ENCODE data around the gene MAJIN. TPM values are rescaled to one million over a fixed set of nuclear protein-coding genes. Genes with fewer than 3 reads are reported as not detected.
"Not testable (repeated sequence)": the region's sequence is repeated elsewhere in the genome, so short reads cannot be mapped to it uniquely, and the experiment has no call there.

Gene MAJIN
- total RNA-seq, 1 experiment from 2014 or later: not detected

DNA sequence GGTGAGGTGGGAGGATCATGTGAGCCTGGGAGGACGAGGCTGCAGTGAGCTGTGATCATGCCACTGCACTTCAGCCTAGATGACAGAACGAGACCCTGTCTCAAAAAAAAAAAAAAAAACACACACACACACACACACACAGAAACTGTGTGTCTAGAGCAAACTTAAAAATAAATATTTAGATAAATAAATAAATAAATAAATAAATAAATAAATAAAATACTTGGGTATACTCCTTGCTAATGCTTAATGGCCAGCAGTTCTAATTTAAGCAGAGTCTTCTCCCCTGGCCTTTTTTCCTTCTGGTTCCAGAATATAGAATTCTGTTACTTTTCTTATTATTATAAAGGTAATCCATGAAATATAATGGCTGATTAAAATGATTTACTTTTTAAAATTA, 37.0 kb upstream of the MAJIN start:
- no peak overlapping the region for H3K4me3 ChIP-seq (ENCODE audit: low read depth, low read length, poor library complexity, severe bottlenecking)
- no peak for TF ChIP-seq CTCF (conservative IDR thresholded peaks at IDR 0.05; ENCODE audit: low read depth, low read length)
- no peak for TF ChIP-seq EZH2 (IDR thresholded peaks at IDR 0.05; ENCODE audit: borderline replicate concordance, low read depth, low read length, poor library complexity, severe bottlenecking)
- intact Hi-C loops (cut with micrococcal nuclease; ENCODE audit: unreplicated experiment): no loop called here
- H3K4me1 ChIP-seq (ENCODE audit: insufficient read depth, low read length, poor library complexity, severe bottlenecking): no peaks in the 10 kb centered on the region
- CTCF ChIA-PET: no interaction called here
- BruUV-seq (replicated peaks): no TSS peak
- no peaks in the 10 kb centered on the region for H3K36me3 ChIP-seq (ENCODE audit: insufficient read depth, low read length, poor library complexity, severe bottlenecking)
- no peak for DNase-seq (ENCODE audit: low spot score)
- H3K9me3 ChIP-seq (ENCODE audit: low read depth, low read length, poor library complexity, severe bottlenecking): no peaks in the 10 kb centered on the region
- no peak overlapping the region for H3K27ac ChIP-seq (ENCODE audit: low read depth, low read length, poor library complexity, severe bottlenecking)
- no peaks in the 10 kb centered on the region for H3K27me3 ChIP-seq (replicated peaks; ENCODE audit: insufficient read depth, low read depth, low read length, poor library complexity)
- POLR2A ChIA-PET (ENCODE audit: low non-redundant PET): no interaction called here

DNA sequence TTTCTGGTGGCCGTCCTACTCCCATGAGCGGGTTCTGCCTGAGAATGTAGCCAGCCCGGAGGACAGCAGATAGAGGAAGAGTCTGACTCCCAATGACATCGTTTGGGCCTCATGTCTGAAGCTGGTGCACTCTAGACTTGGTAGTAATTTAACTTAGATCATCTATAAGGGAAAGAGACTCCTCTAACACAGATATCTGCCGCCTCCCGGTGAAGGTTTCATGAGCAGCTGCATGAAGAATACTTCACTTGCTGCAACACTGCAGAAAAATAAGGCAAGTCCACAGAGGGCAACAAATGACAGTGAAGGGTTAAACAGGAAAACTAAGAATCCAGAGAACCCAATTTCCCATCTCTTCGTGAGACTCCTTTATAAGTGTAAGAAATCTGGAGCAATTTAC, 36.1 kb upstream of the MAJIN start:
- intact Hi-C loops (cut with micrococcal nuclease; ENCODE audit: unreplicated experiment): no loop called here
- H3K4me3 ChIP-seq (ENCODE audit: low read depth, low read length, poor library complexity, severe bottlenecking): no peak overlapping the region
- ChIA-PET CTCF (no interaction called here), POLR2A (ENCODE audit: low non-redundant PET) (no interaction called here)
- BruUV-seq (replicated peaks): no TSS peak
- H3K36me3 ChIP-seq (ENCODE audit: insufficient read depth, low read length, poor library complexity, severe bottlenecking): no peaks in the 10 kb centered on the region
- no peaks in the 10 kb centered on the region for H3K27me3 ChIP-seq (replicated peaks; ENCODE audit: insufficient read depth, low read depth, low read length, poor library complexity)
- no peaks in the 10 kb centered on the region for H3K4me1 ChIP-seq (ENCODE audit: insufficient read depth, low read length, poor library complexity, severe bottlenecking)
- H3K9me3 ChIP-seq (ENCODE audit: low read depth, low read length, poor library complexity, severe bottlenecking): no peaks in the 10 kb centered on the region
- TF ChIP-seq EZH2 (IDR thresholded peaks at IDR 0.05; ENCODE audit: borderline replicate concordance, low read depth, low read length, poor library complexity, severe bottlenecking) (no peak), CTCF (conservative IDR thresholded peaks at IDR 0.05; ENCODE audit: low read depth, low read length) (no peak)
- H3K27ac ChIP-seq (ENCODE audit: low read depth, low read length, poor library complexity, severe bottlenecking): no peak overlapping the region
- no peak for DNase-seq (ENCODE audit: low spot score)

DNA sequence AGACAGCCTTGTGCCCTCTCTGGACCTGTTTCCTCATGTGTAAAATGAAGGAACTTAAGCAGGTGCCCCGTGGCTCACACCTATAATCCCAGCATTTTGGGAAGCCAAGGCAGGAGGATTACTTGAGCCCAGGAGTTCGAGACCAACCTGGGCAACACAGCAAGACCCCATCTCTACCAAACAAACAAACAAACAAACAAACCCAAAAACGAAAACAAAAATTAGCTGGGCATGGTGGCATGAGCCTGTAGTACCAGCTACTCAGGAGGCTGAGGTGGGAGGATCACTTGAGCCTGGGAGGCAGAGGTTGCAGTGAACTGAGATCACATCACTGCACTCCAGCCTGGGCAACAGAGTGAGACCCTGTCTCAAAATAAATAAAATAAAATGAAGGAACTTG, 32.1 kb upstream of the MAJIN start:
- H3K27ac ChIP-seq (ENCODE audit: low read depth, low read length, poor library complexity, severe bottlenecking); H3K4me1 ChIP-seq (ENCODE audit: insufficient read depth, low read length, poor library complexity, severe bottlenecking); DNase-seq (ENCODE audit: low spot score); H3K9me3 ChIP-seq (ENCODE audit: low read depth, low read length, poor library complexity, severe bottlenecking); CTCF ChIA-PET; intact Hi-C loops (cut with micrococcal nuclease; ENCODE audit: unreplicated experiment); BruUV-seq (replicated peaks); H3K27me3 ChIP-seq (replicated peaks; ENCODE audit: insufficient read depth, low read depth, low read length, poor library complexity); H3K4me3 ChIP-seq (ENCODE audit: low read depth, low read length, poor library complexity, severe bottlenecking); POLR2A ChIA-PET (ENCODE audit: low non-redundant PET); H3K36me3 ChIP-seq (ENCODE audit: insufficient read depth, low read length, poor library complexity, severe bottlenecking): not testable (repeated sequence)

- TF ChIP-seq EZH2 (IDR thresholded peaks at IDR 0.05; ENCODE audit: borderline replicate concordance, low read depth, low read length, poor library complexity, severe bottlenecking) (no peak), CTCF (conservative IDR thresholded peaks at IDR 0.05; ENCODE audit: low read depth, low read length) (no peak)
- intact Hi-C loops (cut with micrococcal nuclease; ENCODE audit: unreplicated experiment): no loop called here
- Histone ChIP-seq H3K27ac (ENCODE audit: low read depth, low read length, poor library complexity, severe bottlenecking) (no peak overlapping the region), H3K36me3 (ENCODE audit: insufficient read depth, low read length, poor library complexity, severe bottlenecking) (no peaks in the 10 kb centered on the region), H3K4me1 (ENCODE audit: insufficient read depth, low read length, poor library complexity, severe bottlenecking) (no peaks in the 10 kb centered on the region), H3K4me3 (ENCODE audit: low read depth, low read length, poor library complexity, severe bottlenecking) (no peak overlapping the region), H3K9me3 (ENCODE audit: low read depth, low read length, poor library complexity, severe bottlenecking) (no peaks in the 10 kb centered on the region), H3K27me3 (replicated peaks; ENCODE audit: insufficient read depth, low read depth, low read length, poor library complexity) (no peaks in the 10 kb centered on the region)
- CTCF ChIA-PET: no interaction called here
- POLR2A ChIA-PET (ENCODE audit: low non-redundant PET): no interaction called here
- no peak for DNase-seq (ENCODE audit: low spot score)
- BruUV-seq (replicated peaks): no TSS peak
These were observed 31.4 kb upstream of the MAJIN start for GRCh38 chr11:65003282-65003681.
